ENCODE measurements around the gene ZNF729.
"Not testable (repeated sequence)": the region's sequence is repeated elsewhere in the genome, so short reads cannot be mapped to it uniquely, and the experiment has no call there.

Gene ZNF729
- total RNA-seq: 0 to 0.11 (median 0) reads per million in 18 experiments

GRCh38 chr19:22286151-22286810, at the start of gene ZNF729:
ZNF729 (plus strand) TSS chr19:22286441; CDS start chr19:22286526, 85 bp downstream.
- no peak for DNase-seq

GRCh38 chr19:22256856-22257255, 29.4 kb upstream of the ZNF729 start:
- no peak for DNase-seq

GRCh38 chr19:22257381-22257780, 28.9 kb upstream of the ZNF729 start:
- no peak for DNase-seq

GRCh38 chr19:22257916-22258315, 28.3 kb upstream of the ZNF729 start:
- no peak for DNase-seq

- no peak for DNase-seq
Observed at GRCh38 chr19:22260499-22260898, 25.7 kb upstream of the ZNF729 start.

GRCh38 chr19:22261596-22261995, 24.6 kb upstream of the ZNF729 start:
- DNase-seq: no peak

GRCh38 chr19:22263121-22263520, 23.1 kb upstream of the ZNF729 start:
- no peak for DNase-seq

- not testable (repeated sequence) for DNase-seq
Observed at GRCh38 chr19:22321554-22321953, 35.3 kb downstream of the ZNF729 start.

- DNase-seq: no peak
Observed at GRCh38 chr19:22326219-22326618, 40.0 kb downstream of the ZNF729 start.

- no peak for DNase-seq
Observed at GRCh38 chr19:22327321-22327720, 41.1 kb downstream of the ZNF729 start.

GRCh38 chr19:22331521-22331920, 45.3 kb downstream of the ZNF729 start:
- DNase-seq: no peak

GRCh38 chr19:22332924-22333323, 46.7 kb downstream of the ZNF729 start:
- no peak for DNase-seq

- no peak for DNase-seq
Observed at GRCh38 chr19:22335716-22336115, 49.5 kb downstream of the ZNF729 start.

GRCh38 chr19:22354665-22355064, 68.4 kb downstream of the ZNF729 start:
- no peak for DNase-seq
